LoVo (cell line): Measurements from ENCODE around the gene RNF146.
A peak's percentile ranks its signal among the peaks of the same experiment; 100 is the strongest.
"Not testable (repeated sequence)": the region's sequence is repeated elsewhere in the genome, so short reads cannot be mapped to it uniquely, and the experiment has no call there.

Experiments used
- DNase-seq: peaks from one replicate; pipeline ENCODE4 v3.0.0-alpha.2; 2016; ENCODE audit warnings: low spot score

RNF146 gene

GRCh38 chr6:127282184-127282583, 15.5 kb downstream of the RNF146 start:
- no peak for DNase-seq

GRCh38 chr6:127288705-127289104, 22.0 kb downstream of the RNF146 start:
- DNase-seq, result no peak

GRCh38 chr6:127289934-127290333, 23.3 kb downstream of the RNF146 start:
- DNase-seq, result no peak

GRCh38 chr6:127290391-127291265, 24.0 kb downstream of the RNF146 start:
- no peak for DNase-seq

- DNase-seq, result no peak
Observed at GRCh38 chr6:127291495-127291894, 24.8 kb downstream of the RNF146 start.

GRCh38 chr6:127297502-127298070, 30.9 kb downstream of the RNF146 start:
- DNase-seq, result no peak

- DNase-seq, result no peak
Observed at GRCh38 chr6:127298475-127298874, 31.8 kb downstream of the RNF146 start.

GRCh38 chr6:127299522-127300240, 33.0 kb downstream of the RNF146 start:
- no peak for DNase-seq

- no peak for DNase-seq
Observed at GRCh38 chr6:127300411-127300810, 33.7 kb downstream of the RNF146 start.

- no peak for DNase-seq
Observed at GRCh38 chr6:127301199-127301700, 34.6 kb downstream of the RNF146 start.

- peak; percentile 47 for DNase-seq
Observed at GRCh38 chr6:127302728-127303660, 36.3 kb downstream of the RNF146 start.

GRCh38 chr6:127303917-127304316, 37.3 kb downstream of the RNF146 start:
- no peak for DNase-seq

- DNase-seq, result no peak
Observed at GRCh38 chr6:127305741-127306140, 39.1 kb downstream of the RNF146 start.

- no peak for DNase-seq
Observed at GRCh38 chr6:127317388-127318128, 50.9 kb downstream of the RNF146 start.

GRCh38 chr6:127319686-127320085, 53.0 kb downstream of the RNF146 start:
- DNase-seq, result no peak

- DNase-seq, result no peak
Observed at GRCh38 chr6:127328043-127328609, 61.5 kb downstream of the RNF146 start.

GRCh38 chr6:127331256-127331655, 64.6 kb downstream of the RNF146 start:
- not testable (repeated sequence) for DNase-seq

GRCh38 chr6:127332383-127332961, 65.8 kb downstream of the RNF146 start:
- no peak for DNase-seq
